Measurements from ENCODE around the gene SLC35A5.

SLC35A5 gene

GRCh38 chr3:112555535-112556170 is 6.2 kb upstream of the SLC35A5 start:
- TF ChIP-seq REST (IDR thresholded peaks at IDR 0.05; ENCODE audit: insufficient read depth in 1 of 2, low read depth in 2 of 2, low read length in 2 of 2) (no peak), TAF1 (IDR thresholded peaks at IDR 0.05; ENCODE audit: borderline replicate concordance, insufficient read depth, low read length) (no peak), POLR2AphosphoS5 (IDR thresholded peaks at IDR 0.05; ENCODE audit: low read depth, low read length) (no peak), SIN3A (IDR thresholded peaks at IDR 0.05; ENCODE audit: borderline replicate concordance, insufficient read depth, low read length) (no peak), FOXP2 (optimal IDR thresholded peaks at IDR 0.05; ENCODE audit: borderline replicate concordance, extremely low read depth, extremely low read length, insufficient read depth) (no peak)

GRCh38 chr3:112557976-112558375 is 3.9 kb upstream of the SLC35A5 start:
- TF ChIP-seq FOXP2 (optimal IDR thresholded peaks at IDR 0.05; ENCODE audit: borderline replicate concordance, extremely low read depth, extremely low read length, insufficient read depth) (no peak), POLR2AphosphoS5 (IDR thresholded peaks at IDR 0.05; ENCODE audit: low read depth, low read length) (no peak), REST (IDR thresholded peaks at IDR 0.05; ENCODE audit: insufficient read depth in 1 of 2, low read depth in 2 of 2, low read length in 2 of 2) (no peak), SIN3A (IDR thresholded peaks at IDR 0.05; ENCODE audit: borderline replicate concordance, insufficient read depth, low read length) (no peak), TAF1 (IDR thresholded peaks at IDR 0.05; ENCODE audit: borderline replicate concordance, insufficient read depth, low read length) (no peak)

- TF ChIP-seq POLR2AphosphoS5 (IDR thresholded peaks at IDR 0.05; ENCODE audit: low read depth, low read length) (no peak), REST (IDR thresholded peaks at IDR 0.05; ENCODE audit: insufficient read depth in 1 of 2, low read depth in 2 of 2, low read length in 2 of 2) (no peak), SIN3A (IDR thresholded peaks at IDR 0.05; ENCODE audit: borderline replicate concordance, insufficient read depth, low read length) (no peak), TAF1 (IDR thresholded peaks at IDR 0.05; ENCODE audit: borderline replicate concordance, insufficient read depth, low read length) (no peak), FOXP2 (optimal IDR thresholded peaks at IDR 0.05; ENCODE audit: borderline replicate concordance, extremely low read depth, extremely low read length, insufficient read depth) (no peak)
Observed at GRCh38 chr3:112560307-112560706, 1.5 kb upstream of the SLC35A5 start.

- TF ChIP-seq POLR2AphosphoS5 (IDR thresholded peaks at IDR 0.05; ENCODE audit: low read depth, low read length) (no peak), REST (IDR thresholded peaks at IDR 0.05; ENCODE audit: insufficient read depth in 1 of 2, low read depth in 2 of 2, low read length in 2 of 2) (no peak), SIN3A (IDR thresholded peaks at IDR 0.05; ENCODE audit: borderline replicate concordance, insufficient read depth, low read length) (no peak), FOXP2 (optimal IDR thresholded peaks at IDR 0.05; ENCODE audit: borderline replicate concordance, extremely low read depth, extremely low read length, insufficient read depth) (no peak), TAF1 (IDR thresholded peaks at IDR 0.05; ENCODE audit: borderline replicate concordance, insufficient read depth, low read length) (no peak)
Observed at GRCh38 chr3:112560721-112561483, 943 bp upstream of the SLC35A5 start.
